Natural killer cell (primary cell): ENCODE data around the gene RASSF9. TPM values are rescaled to one million over a fixed set of nuclear protein-coding genes. Genes with fewer than 3 reads are reported as not detected.

Experiments used
- ATAC-seq, 3 donors: fragments of 150-1000 bp in 2 of 3; fragments of 200-7000 bp in 1 of 3; cut with Tn5 transposase; 1 replicate in 1 of 3; 2 replicates in 2 of 3; pipeline ENCODE4 v1.10.0; 2021; ENCODE audit warnings: mild to moderate bottlenecking in 2 of 3, moderate library complexity in 2 of 3
- DNase-seq, 2 donors: peaks; one replicate each; pipeline versions ENCODE4 v3.0.0 to v3.0.0-alpha.2; 2013 to 2021; ENCODE audit warnings: mixed read lengths in 1 of 2
- H3K27ac ChIP-seq: one replicate; pipeline ENCODE4 v1.5.1; 2013; ENCODE audit warnings: mild to moderate bottlenecking, low read length
- H3K27me3 ChIP-seq: one replicate; pipeline ENCODE4 v1.6.1; 2013; ENCODE audit warnings: low read length; ENCODE audit not compliant: control insufficient read depth, insufficient read depth
- H3K36me3 ChIP-seq: one replicate; pipeline ENCODE4 v1.6.1; 2013; ENCODE audit warnings: low read length; ENCODE audit not compliant: control insufficient read depth, insufficient read depth
- H3K4me1 ChIP-seq: one replicate; pipeline ENCODE4 v1.6.1; 2013; ENCODE audit warnings: low read length; ENCODE audit not compliant: control insufficient read depth, insufficient read depth
- H3K4me3 ChIP-seq: one replicate; pipeline ENCODE4 v1.5.1; 2013; ENCODE audit warnings: low read length
- H3K9me3 ChIP-seq: one replicate; pipeline ENCODE4 v1.6.1; 2013; ENCODE audit warnings: low read length; ENCODE audit not compliant: control insufficient read depth, insufficient read depth
- H3K27ac Mint-ChIP-seq, 2 donors: one replicate each; pipeline ENCODE4 v1.8.0; 2022; ENCODE audit warnings: mild to moderate bottlenecking in 2 of 2, mixed read lengths in 2 of 2, moderate library complexity in 1 of 2
- H3K27me3 Mint-ChIP-seq, 2 donors: one replicate each; pipeline ENCODE4 v1.8.0; 2022; ENCODE audit warnings: low read depth in 2 of 2, mixed read lengths in 2 of 2
- H3K36me3 Mint-ChIP-seq: one replicate; pipeline ENCODE4 v1.8.0; 2022; ENCODE audit warnings: mixed read lengths
- H3K4me1 Mint-ChIP-seq, 2 donors: one replicate each; pipeline ENCODE4 v1.8.0; 2022; ENCODE audit warnings: mixed read lengths in 2 of 2
- H3K4me3 Mint-ChIP-seq: one replicate; pipeline ENCODE4 v1.8.0; 2022; ENCODE audit warnings: mild to moderate bottlenecking, moderate library complexity, mixed read lengths
- H3K9me3 Mint-ChIP-seq, 2 donors: one replicate each; pipeline ENCODE4 v1.8.0; 2022; ENCODE audit warnings: mixed read lengths in 2 of 2
- CTCF ChIP-seq: fragments of 200-600 bp; IDR thresholded peaks from one replicate; pipeline ENCODE4 v1.8.0; 2022; ENCODE audit warnings: antibody characterized with exemption
- WGBS: methylation state at CpG from one replicate; pipeline ENCODE4 v1.1.7; 2013; ENCODE audit warnings: missing lambda C conversion rate; ENCODE audit not compliant: insufficient coverage; 5-methylcytosine and 5-hydroxymethylcytosine counted together
- intact Hi-C: fragments of 100-400 bp; cut with micrococcal nuclease; formaldehyde crosslinking; loops from one replicate; pipeline ENCODE4 v1.14.2; 2022
- total RNA-seq, 4 donors: library from RNA; stranded (reverse); fragments of 120-200 nt in 1 of 4; gene quantifications; one replicate each; pipeline versions ENCODE4 v1.2.3 to v1.2.4, GENCODE V29; 2013 to 2022

Gene RASSF9
- total RNA-seq: not detected
- not detected for total RNA-seq (2013)

GRCh38 chr12:85836197-85837090, at the start of gene RASSF9:
TSS of gene RASSF9 (minus strand) at chr12:85836409. CDS start at chr12:85836201, 208 bp downstream.
- intact Hi-C loops: no loop called here
- Mint-ChIP-seq H3K27me3 (peaks cover 0 to 3% of the 10 kb centered on the region in 2 donors), H3K4me1 (peaks cover 0 to 8% of the 10 kb centered on the region in 2 donors), H3K36me3 (no peaks in the 10 kb centered on the region), H3K27ac (no peak within 1 kb of the TSS), H3K4me3 (no peak within 1 kb of the TSS), H3K9me3 (no peaks in the 10 kb centered on the region)
- Histone ChIP-seq H3K9me3 (no peaks in the 10 kb centered on the region), H3K36me3 (no peaks in the 10 kb centered on the region), H3K4me3 (no peak within 1 kb of the TSS), H3K27me3 (no peaks in the 10 kb centered on the region), H3K27ac (no peak within 1 kb of the TSS), H3K4me1 (no peaks in the 10 kb centered on the region)
- 31% methylated on average over 15 of the region's 15 CpGs for WGBS
- DNase-seq (no peak), ATAC-seq (no peak)
- no peak for TF ChIP-seq CTCF

GRCh38 chr12:85883763-85884162, 47.6 kb upstream of the RASSF9 start:
- DNase-seq: no peak
- no peak overlapping the region for H3K4me3 ChIP-seq
- no peaks in the 10 kb centered on the region for H3K9me3 ChIP-seq
- H3K27ac Mint-ChIP-seq: no peak overlapping the region
- H3K27me3 Mint-ChIP-seq: peaks cover 6 to 10% of the 10 kb centered on the region in 2 donors
- no peaks in the 10 kb centered on the region for H3K4me1 ChIP-seq
- H3K27ac ChIP-seq: no peak overlapping the region
- H3K27me3 ChIP-seq: no peaks in the 10 kb centered on the region
- no peaks in the 10 kb centered on the region for H3K4me1 Mint-ChIP-seq
- H3K36me3 ChIP-seq: no peaks in the 10 kb centered on the region
- intact Hi-C loops: no loop called here
- TF ChIP-seq CTCF: no peak
- ATAC-seq: no peak
- H3K9me3 Mint-ChIP-seq: no peaks in the 10 kb centered on the region
- H3K4me3 Mint-ChIP-seq: no peak overlapping the region
- no peaks in the 10 kb centered on the region for H3K36me3 Mint-ChIP-seq

GRCh38 chr12:85877459-85877858, 41.2 kb upstream of the RASSF9 start:
- DNase-seq: no peak
- intact Hi-C loops: no loop called here
- no peaks in the 10 kb centered on the region for H3K36me3 Mint-ChIP-seq

More at GRCh38 chr12:85877459-85877858, 41.2 kb upstream of the RASSF9 start:
- ATAC-seq: no peak
- H3K4me1 Mint-ChIP-seq: no peaks in the 10 kb centered on the region
- Histone ChIP-seq H3K4me1 (no peaks in the 10 kb centered on the region), H3K36me3 (no peaks in the 10 kb centered on the region), H3K27me3 (no peaks in the 10 kb centered on the region), H3K4me3 (no peak overlapping the region), H3K27ac (no peak overlapping the region), H3K9me3 (no peaks in the 10 kb centered on the region)
- no peak for TF ChIP-seq CTCF
- no peak overlapping the region for H3K4me3 Mint-ChIP-seq
- H3K27ac Mint-ChIP-seq: no peak overlapping the region
- peaks cover 0 to 5% of the 10 kb centered on the region in 2 donors for H3K27me3 Mint-ChIP-seq
- WGBS: 48% methylated on average over 2 of the region's 3 CpGs
- H3K9me3 Mint-ChIP-seq: no peaks in the 10 kb centered on the region
